Measurements from ENCODE around the gene LGI4. TPM values are rescaled to one million over a fixed set of nuclear protein-coding genes. Genes with fewer than 3 reads are reported as not detected.

LGI4 gene
- total RNA-seq, 1 donor from 2014 or later = 244 TPM

GRCh38 chr19:35077411-35078223 is 57.2 kb downstream of the LGI4 start:
- DNase-seq (ENCODE audit: low spot score) (no peak), ATAC-seq (no peak)
- intact Hi-C loops (cut with DNase I) = no loop called here

GRCh38 chr19:35076657-35077056 is 58.2 kb downstream of the LGI4 start:
- ATAC-seq (no peak), DNase-seq (ENCODE audit: low spot score) (no peak)
- intact Hi-C loops (cut with DNase I) = no loop called here

GRCh38 chr19:35076026-35076370 is 58.9 kb downstream of the LGI4 start:
- ATAC-seq (no peak), DNase-seq (ENCODE audit: low spot score) (no peak)
- intact Hi-C loops (cut with DNase I) = no loop called here

- intact Hi-C loops (cut with DNase I) = no loop called here
- ATAC-seq (no peak), DNase-seq (ENCODE audit: low spot score) (no peak)
Observed at GRCh38 chr19:35075202-35076025, 59.4 kb downstream of the LGI4 start.

Other genes starting within 250 kb of the LGI4 start
- gene ZNF30, start 208.2 kb downstream of the LGI4 start, total RNA-seq = 6.2 TPM
- gene ZNF792, start 170.8 kb downstream of the LGI4 start, total RNA-seq = 9.0 TPM
- gene GRAMD1A, start 134.7 kb downstream of the LGI4 start, total RNA-seq = 81.2 TPM
- gene SCN1B, start 104.6 kb downstream of the LGI4 start, total RNA-seq = 13.8 TPM
- 1.1 TPM for gene HPN, start 93.3 kb downstream of the LGI4 start, total RNA-seq
- 24.1 TPM for gene FXYD3, start 19.2 kb downstream of the LGI4 start, total RNA-seq
- gene FXYD1, start 3.8 kb upstream of the LGI4 start, total RNA-seq = 460 TPM
- 5.5 TPM for gene FXYD7, start 8.2 kb upstream of the LGI4 start, total RNA-seq
- gene FXYD5, start 19.7 kb upstream of the LGI4 start, total RNA-seq = 92.9 TPM
- 0.31 TPM for gene FAM187B, start 93.7 kb upstream of the LGI4 start, total RNA-seq
- gene LSR, start 113.9 kb upstream of the LGI4 start, total RNA-seq = 9.3 TPM
- 137 TPM for gene USF2, start 133.9 kb upstream of the LGI4 start, total RNA-seq
- gene HAMP, start 147.5 kb upstream of the LGI4 start, total RNA-seq = 8.9 TPM
- gene MAG, start 157.1 kb upstream of the LGI4 start, total RNA-seq = 82.2 TPM
- gene CD22, start 194.1 kb upstream of the LGI4 start, total RNA-seq = 23.8 TPM
- not detected for gene FFAR1, start 212.8 kb upstream of the LGI4 start, total RNA-seq
- 0.76 TPM for gene FFAR3, start 223.4 kb upstream of the LGI4 start, total RNA-seq
- 0.58 TPM for gene GPR42, start 236.0 kb upstream of the LGI4 start, total RNA-seq